GM21447 (cell line): ENCODE data around the gene FUT9.
"Not testable (repeated sequence)": the region's sequence is repeated elsewhere in the genome, so short reads cannot be mapped to it uniquely, and the experiment has no call there.

Experiments used
- ATAC-seq: cut with Tn5 transposase; IDR thresholded peaks from one replicate; pipeline ENCODE4 v1.9.1; 2021; ENCODE audit not compliant: unreplicated experiment

FUT9 gene

DNA sequence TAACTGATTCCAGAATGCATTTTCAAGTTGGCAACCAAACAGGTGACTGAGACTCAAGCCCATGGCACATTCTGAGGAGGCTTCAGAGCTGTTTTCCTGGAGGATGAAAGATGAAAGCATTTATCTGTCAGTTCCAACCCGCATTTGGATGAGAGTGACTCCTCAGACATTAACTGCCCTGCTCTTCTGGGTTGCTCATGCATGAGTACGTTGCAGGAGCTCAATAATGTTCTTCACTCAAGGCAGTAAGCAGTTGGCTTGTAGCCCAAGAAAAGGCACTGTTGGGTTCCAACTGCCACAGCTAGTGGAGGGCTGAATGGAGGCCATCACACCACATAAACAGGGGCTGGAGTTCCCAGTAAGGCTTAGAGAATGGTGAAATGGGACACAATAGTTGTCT is 155.3 kb downstream of the FUT9 start:
- no peak for ATAC-seq

- ATAC-seq: no peak
Measured at GRCh38 chr6:96184798-96185197, 169.0 kb downstream of the FUT9 start.

- no peak for ATAC-seq
Measured at GRCh38 chr6:96186094-96186493, 170.3 kb downstream of the FUT9 start.

- no peak for ATAC-seq
Measured at GRCh38 chr6:96186516-96187195, 170.9 kb downstream of the FUT9 start.

GRCh38 chr6:96194675-96195074 is 178.9 kb downstream of the FUT9 start:
- no peak for ATAC-seq

DNA sequence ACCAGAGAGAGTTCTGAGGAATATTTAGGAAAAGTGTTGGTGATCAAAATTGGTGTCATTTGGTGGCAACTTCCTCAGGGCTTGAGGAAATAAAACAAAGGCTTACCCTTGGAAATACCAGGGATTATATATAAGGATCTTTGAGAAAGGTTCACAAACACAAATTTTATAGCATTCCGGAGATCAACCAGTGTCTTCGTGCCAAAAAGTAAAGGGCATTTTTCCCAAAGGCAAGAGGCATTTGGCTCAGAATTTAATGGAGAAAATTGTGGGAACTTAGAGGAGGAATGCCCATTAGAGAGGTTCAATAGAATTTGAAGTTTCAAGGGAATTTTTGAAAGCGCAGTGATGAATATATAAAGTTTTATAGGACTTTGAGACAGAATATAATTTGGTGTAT is 179.5 kb downstream of the FUT9 start:
- ATAC-seq: no peak

- no peak for ATAC-seq
Measured at GRCh38 chr6:96196633-96197032, 180.9 kb downstream of the FUT9 start.

- no peak for ATAC-seq
Measured at GRCh38 chr6:96197241-96197640, 181.5 kb downstream of the FUT9 start.

GRCh38 chr6:96202571-96202970 is 186.8 kb downstream of the FUT9 start:
- no peak for ATAC-seq

- ATAC-seq: no peak
Measured at GRCh38 chr6:96211341-96211740, 195.6 kb downstream of the FUT9 start.

DNA sequence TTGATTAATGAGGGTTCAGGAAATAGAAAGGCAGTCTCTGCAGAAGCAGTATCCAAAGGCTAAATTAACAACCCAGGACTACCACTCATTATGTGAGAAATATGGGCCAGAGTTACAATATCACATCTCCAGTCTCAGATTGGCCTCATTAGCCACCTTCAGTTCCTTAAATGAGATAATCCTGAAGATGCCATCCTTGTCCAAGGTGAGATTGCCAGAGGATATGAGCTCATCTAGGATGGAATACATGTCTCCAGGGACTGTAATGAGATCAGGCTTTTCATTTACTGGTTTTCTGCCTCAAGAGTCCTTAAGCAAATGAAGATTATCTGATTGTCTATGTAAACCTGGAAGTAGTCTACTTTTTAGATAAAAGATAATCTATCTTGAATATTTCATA is 196.3 kb downstream of the FUT9 start:
- no peak for ATAC-seq

GRCh38 chr6:96213784-96214183 is 198.0 kb downstream of the FUT9 start:
- no peak for ATAC-seq

- ATAC-seq: no peak
Measured at GRCh38 chr6:96223695-96224094, 207.9 kb downstream of the FUT9 start.

- no peak for ATAC-seq
Measured at GRCh38 chr6:96227135-96227534, 211.4 kb downstream of the FUT9 start.

- ATAC-seq: no peak
Measured at GRCh38 chr6:96234444-96234843, 218.7 kb downstream of the FUT9 start.

GRCh38 chr6:96235927-96236326 is 220.2 kb downstream of the FUT9 start:
- no peak for ATAC-seq

GRCh38 chr6:96236471-96236870 is 220.7 kb downstream of the FUT9 start:
- no peak for ATAC-seq

GRCh38 chr6:96237638-96238347 is 222.0 kb downstream of the FUT9 start:
- no peak for ATAC-seq

DNA sequence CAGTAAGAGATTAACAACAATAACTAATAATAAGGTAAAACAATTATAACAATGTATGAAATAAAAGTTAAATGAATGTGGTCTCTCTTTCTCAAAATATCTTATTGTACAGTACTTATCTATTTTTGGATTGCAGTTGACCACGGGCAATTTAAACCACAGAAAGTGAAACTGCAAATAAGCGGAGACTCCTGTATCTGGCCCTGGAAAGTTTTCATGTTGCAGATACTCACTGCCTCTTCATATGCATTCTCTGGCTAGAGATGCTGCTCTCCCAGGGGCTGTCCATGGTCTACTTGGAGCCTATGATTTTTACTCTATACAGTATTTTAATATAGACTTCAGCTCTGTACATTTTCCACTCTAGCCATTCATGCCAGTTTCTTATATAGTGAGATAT is 230.8 kb downstream of the FUT9 start:
- ATAC-seq: no peak

GRCh38 chr6:96249755-96250154 is 234.0 kb downstream of the FUT9 start:
- no peak for ATAC-seq

- no peak for ATAC-seq
Measured at GRCh38 chr6:96257751-96258150, 242.0 kb downstream of the FUT9 start.

DNA sequence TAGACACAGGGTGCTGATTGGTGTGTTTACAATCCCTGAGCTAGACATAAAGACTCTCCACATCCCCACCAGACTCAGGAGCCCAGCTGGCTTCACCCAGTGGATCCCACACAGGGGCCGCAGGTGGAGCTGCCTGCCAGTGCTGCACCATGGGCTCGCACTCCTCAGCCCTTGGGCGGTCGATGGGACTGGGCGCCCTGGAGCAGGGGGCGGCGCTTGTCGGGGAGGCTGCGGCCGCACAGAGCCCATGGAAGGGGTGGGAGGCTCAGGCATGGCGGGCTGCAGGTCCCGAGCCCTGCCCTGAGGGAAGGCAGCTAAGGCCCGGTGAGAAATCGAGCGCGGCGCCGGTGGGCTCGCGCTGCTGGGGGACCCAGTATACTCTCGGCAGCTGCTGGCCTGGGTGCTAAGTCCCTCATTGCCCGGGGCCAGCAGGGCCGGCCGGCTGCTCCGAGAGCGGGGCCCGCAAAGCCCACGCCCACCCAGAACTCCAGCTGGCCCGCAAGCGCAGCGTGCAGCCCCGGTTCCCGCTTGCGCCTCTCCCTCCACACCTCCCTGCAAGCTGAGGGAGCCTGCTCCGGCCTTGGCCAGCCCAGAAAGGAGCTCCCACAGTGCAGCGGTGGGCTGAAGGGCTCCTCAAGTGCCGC is 245.1 kb downstream of the FUT9 start:
- ATAC-seq: not testable (repeated sequence)
